ENCODE measurements around the gene MEIOB.

- TF ChIP-seq CTCF (optimal IDR thresholded peaks at IDR 0.05 in 1 of 3, IDR thresholded peaks at IDR 0.05 in 1 of 3, conservative IDR thresholded peaks at IDR 0.05 in 1 of 3; ENCODE audit: extremely low read depth in 1 of 3, insufficient read depth in 2 of 3, low read length in 3 of 3) (no peak), EZH2 (IDR thresholded peaks at IDR 0.05; ENCODE audit: low read length) (no peak)
Measured at GRCh38 chr16:1822801-1823200, 49.2 kb downstream of the MEIOB start.

All from keratinocyte (primary cell).